Left colon (tissue), 2 donors: ENCODE data around the gene CALML3. TPM values are rescaled to one million over a fixed set of nuclear protein-coding genes. Genes with fewer than 3 reads are reported as not detected.

Experiments used
- ATAC-seq: fragments of 200-7000 bp; cut with Tn5 transposase; one replicate; pipeline ENCODE4 v1.9.1; 2020; ENCODE audit warnings: mild to moderate bottlenecking, moderate library complexity
- DNase-seq, 2 donors: peaks; one replicate each; pipeline ENCODE4 v3.0.0-alpha.2; 2020
- intact Hi-C, 2 donors: fragments of 100-400 bp; cut with DNase I in 1 of 2; cut with micrococcal nuclease in 1 of 2; formaldehyde crosslinking; loops; one replicate each; pipeline versions ENCODE4 v1.11.2 to v1.14.0; 2022; cut with DNase I, micrococcal nuclease
- total RNA-seq, 2 donors: library from RNA; stranded (reverse); fragmentation: NEBNext Ultra II Directional; extraction: Animal tissue kit (Norgen Biotek cat#: 25700); gene quantifications; one replicate each; pipeline ENCODE4 v1.2.1, GENCODE V29; 2021
- donor health status: DM: no; HTN: no; CAD: no.
- donor health status: DM: yes; HTN: yes; CAD: no.

The CALML3 gene
- total RNA-seq, 2 donors from 2014 or later = 0.08 to 0.09 TPM

GRCh38 chr10:5546891-5547680 is 22.3 kb downstream of the CALML3 start:
- intact Hi-C loops = loop anchor here in 1 of 2 donors (5.0 to 10.0 kb wide), 2 partner anchors 68 to 100 kb away; no protein-coding TSS in a partner anchor
- peak; percentile 56 for ATAC-seq
- peak; percentile 79 to 90 for DNase-seq

- ATAC-seq = no peak
- intact Hi-C loops = loop anchor here in 1 of 2 donors (5.0 to 10.0 kb wide), 2 partner anchors 67 to 100 kb away; no protein-coding TSS in a partner anchor
- DNase-seq = no peak
These were observed 22.8 kb downstream of the CALML3 start for GRCh38 chr10:5547681-5547930.

GRCh38 chr10:5547931-5548660 is 23.3 kb downstream of the CALML3 start:
- ATAC-seq (peak; percentile 43), DNase-seq (peak; percentile 62 to 70)
- intact Hi-C loops = loop anchor here in 1 of 2 donors (5.0 to 10.0 kb wide), 2 partner anchors 67 to 101 kb away; no protein-coding TSS in a partner anchor

- intact Hi-C loops = loop anchor here in 1 of 2 donors (5.0 to 10.0 kb wide), 2 partner anchors 65 to 102 kb away; no protein-coding TSS in a partner anchor
- peak; percentile 10 for ATAC-seq
- peak in 1 of 2 donors; percentile 31 for DNase-seq
These were observed 24.9 kb downstream of the CALML3 start for GRCh38 chr10:5549462-5550249.

- DNase-seq (no peak), ATAC-seq (no peak)
- intact Hi-C loops = no loop called here
These were observed 25.4 kb downstream of the CALML3 start for GRCh38 chr10:5550250-5550545.

- peak in 1 of 2 donors; percentile 35 for DNase-seq
- intact Hi-C loops = no loop called here
- no peak for ATAC-seq
These were observed 26.1 kb downstream of the CALML3 start for GRCh38 chr10:5550621-5551530.

- peak; percentile 47 for ATAC-seq
- intact Hi-C loops = loop anchor here in 1 of 2 donors (2.0 kb wide), 1 partner anchor 23 kb away; no protein-coding TSS in a partner anchor
- DNase-seq = peak; percentile 73 to 85
These were observed 27.0 kb downstream of the CALML3 start for GRCh38 chr10:5551531-5552375.

- peak in 1 of 2 donors; percentile 7 for DNase-seq
- intact Hi-C loops = loop anchor here in 1 of 2 donors (2.0 kb wide), 1 partner anchor 22 kb away; no protein-coding TSS in a partner anchor
These were observed 27.9 kb downstream of the CALML3 start for GRCh38 chr10:5552376-5553321.

GRCh38 chr10:5553400-5554170 is 28.8 kb downstream of the CALML3 start:
- peak in 1 of 2 donors; percentile 16 for DNase-seq
- intact Hi-C loops = loop anchor here in 1 of 2 donors (2.0 kb wide), 1 partner anchor 21 kb away; no protein-coding TSS in a partner anchor
- ATAC-seq = no peak

More at GRCh38 chr10:5552376-5553321, 27.9 kb downstream of the CALML3 start:
- ATAC-seq = no peak

GRCh38 chr10:5555021-5555510 is 30.3 kb downstream of the CALML3 start:
- no peak for ATAC-seq
- intact Hi-C loops = no loop called here
- peak in 1 of 2 donors; percentile 13 for DNase-seq

- intact Hi-C loops = no loop called here
- ATAC-seq (no peak), DNase-seq (peak; percentile 3 to 14)
These were observed 31.1 kb downstream of the CALML3 start for GRCh38 chr10:5555881-5556280.

GRCh38 chr10:5556576-5556975 is 31.8 kb downstream of the CALML3 start:
- ATAC-seq = no peak
- DNase-seq = peak; percentile 2 to 20
- intact Hi-C loops = no loop called here

GRCh38 chr10:5557040-5557721 is 32.4 kb downstream of the CALML3 start:
- ATAC-seq = no peak
- peak; percentile 3 to 19 for DNase-seq
- intact Hi-C loops = no loop called here
